WERI-Rb-1 (cell line): ENCODE data around the gene DENND10.

Source experiments
- DNase-seq: peaks from one replicate; pipeline ENCODE4 v3.0.0-alpha.2; 2020
- H3K27ac ChIP-seq: fragments of 250-450 bp; sonication (Bioruptor Pico); 2 replicates; pipeline ENCODE4 v1.5.1; 2020; ENCODE audit warnings: mild to moderate bottlenecking, moderate library complexity
- H3K27me3 ChIP-seq: fragments of 250-450 bp; sonication (Bioruptor Pico); 2 replicates; pipeline ENCODE4 v1.5.1; 2021; ENCODE audit warnings: mild to moderate bottlenecking, low read depth, moderate library complexity; ENCODE audit not compliant: insufficient read depth, severe bottlenecking
- H3K36me3 ChIP-seq: fragments of 250-450 bp; sonication (Bioruptor Pico); 2 replicates; pipeline ENCODE4 v1.5.1; 2020; ENCODE audit warnings: mild to moderate bottlenecking, moderate library complexity
- H3K4me3 ChIP-seq: 2 replicates; pipeline ENCODE4 v1.5.1; 2011; ENCODE audit warnings: low read depth, mild to moderate bottlenecking, control low read depth, low read length
- H3K9me3 ChIP-seq: fragments of 250-450 bp; sonication (Bioruptor Pico); 2 replicates; pipeline ENCODE4 v1.5.1; 2021; ENCODE audit warnings: mild to moderate bottlenecking, moderate library complexity; ENCODE audit not compliant: severe bottlenecking
- CTCF ChIP-seq: IDR thresholded peaks from 2 replicates; pipeline ENCODE4 v1.5.1; 2011; ENCODE audit warnings: low read depth, mild to moderate bottlenecking, control low read depth, inconsistent platforms, low read length

DENND10 gene

GRCh38 chr10:119153041-119153440 lies 49.1 kb downstream of the DENND10 start:
- Histone ChIP-seq H3K36me3 (peaks cover 71% of the 10 kb centered on the region), H3K27me3 (no peaks in the 10 kb centered on the region), H3K4me3 (no peak overlapping the region), H3K27ac (no peak overlapping the region), H3K9me3 (no peaks in the 10 kb centered on the region)
- no peak for TF ChIP-seq CTCF
- no peak for DNase-seq

GRCh38 chr10:119153661-119154060 lies 49.7 kb downstream of the DENND10 start:
- no peak overlapping the region for H3K27ac ChIP-seq
- DNase-seq: no peak
- no peak overlapping the region for H3K4me3 ChIP-seq

GRCh38 chr10:119159332-119159731 lies 55.4 kb downstream of the DENND10 start:
- Histone ChIP-seq H3K4me3 (no peak overlapping the region), H3K27ac (no peak overlapping the region), H3K9me3 (no peaks in the 10 kb centered on the region), H3K27me3 (no peaks in the 10 kb centered on the region), H3K36me3 (peaks cover 74% of the 10 kb centered on the region)
- TF ChIP-seq CTCF: no peak
- DNase-seq: no peak

More at GRCh38 chr10:119153661-119154060, 49.7 kb downstream of the DENND10 start:
- no peaks in the 10 kb centered on the region for H3K27me3 ChIP-seq
- peaks cover 69% of the 10 kb centered on the region for H3K36me3 ChIP-seq
- H3K9me3 ChIP-seq: no peaks in the 10 kb centered on the region
- TF ChIP-seq CTCF: no peak

GRCh38 chr10:119161680-119162451 lies 58.0 kb downstream of the DENND10 start:
- Histone ChIP-seq H3K27me3 (no peaks in the 10 kb centered on the region), H3K27ac (no peak overlapping the region), H3K4me3 (no peak overlapping the region), H3K9me3 (no peaks in the 10 kb centered on the region), H3K36me3 (peaks cover 50% of the 10 kb centered on the region)
- DNase-seq: no peak
- no peak for TF ChIP-seq CTCF

GRCh38 chr10:119162452-119163092 lies 58.7 kb downstream of the DENND10 start:
- Histone ChIP-seq H3K27ac (no peak overlapping the region), H3K27me3 (no peaks in the 10 kb centered on the region), H3K4me3 (no peak overlapping the region), H3K36me3 (peaks cover 54% of the 10 kb centered on the region), H3K9me3 (no peaks in the 10 kb centered on the region)
- DNase-seq: no peak
- TF ChIP-seq CTCF: no peak
